H9 (cell line): ENCODE measurements around the gene SORCS2. TPM values are rescaled to one million over a fixed set of nuclear protein-coding genes. Genes with fewer than 3 reads are reported as not detected.

Source experiments
- DNase-seq: peaks from one replicate; pipeline ENCODE4 v3.0.0-alpha.2; 2017
- H2AFZ ChIP-seq: one replicate; pipeline ENCODE4 v1.6.1; 2013; ENCODE audit warnings: mild to moderate bottlenecking, low read length, control low read depth, moderate library complexity
- H2AK5ac ChIP-seq: 2 replicates; pipeline ENCODE4 v1.6.1; 2013; ENCODE audit warnings: low read length, control low read depth, mixed read lengths; ENCODE audit not compliant: insufficient read length
- H2BK120ac ChIP-seq: one replicate; pipeline ENCODE4 v1.6.1; 2013; ENCODE audit warnings: low read depth, mild to moderate bottlenecking, low read length, control low read depth, inconsistent platforms; ENCODE audit not compliant: poor library complexity, severe bottlenecking
- H2BK12ac ChIP-seq: 2 replicates; pipeline ENCODE4 v1.6.1; 2013; ENCODE audit warnings: low read length, control low read depth, mixed read lengths, low read depth; ENCODE audit not compliant: insufficient read length
- H2BK15ac ChIP-seq: 2 replicates; pipeline ENCODE4 v1.6.1; 2013; ENCODE audit warnings: low read depth, low read length, control low read depth
- H2BK20ac ChIP-seq: one replicate; pipeline ENCODE4 v1.6.1; 2013; ENCODE audit warnings: low read depth, mild to moderate bottlenecking, low read length, control low read depth, inconsistent platforms; ENCODE audit not compliant: poor library complexity, severe bottlenecking
- H2BK5ac ChIP-seq: 2 replicates; pipeline ENCODE4 v1.6.1; 2013; ENCODE audit warnings: low read length, control low read depth, mixed read lengths; ENCODE audit not compliant: insufficient read length
- H3K14ac ChIP-seq: 2 replicates; pipeline ENCODE4 v1.6.1; 2013; ENCODE audit warnings: low read length, control low read depth; ENCODE audit not compliant: insufficient read depth
- H3K18ac ChIP-seq: 2 replicates; pipeline ENCODE4 v1.6.1; 2013; ENCODE audit warnings: low read depth, mild to moderate bottlenecking, mixed read lengths, low read length, control low read depth; ENCODE audit not compliant: insufficient read length
- H3K23ac ChIP-seq: 2 replicates; pipeline ENCODE4 v1.6.1; 2013; ENCODE audit warnings: low read length, control low read depth, mixed read lengths, low read depth; ENCODE audit not compliant: insufficient read length
- H3K23me2 ChIP-seq: 2 replicates; pipeline ENCODE4 v1.6.1; 2013; ENCODE audit warnings: low read depth, mild to moderate bottlenecking, mixed read lengths, low read length, control low read depth; ENCODE audit not compliant: insufficient read length, poor library complexity, severe bottlenecking
- H3K27ac ChIP-seq: 2 replicates; pipeline ENCODE4 v1.5.1; 2013; ENCODE audit warnings: low read length, control low read depth, mixed read lengths, low read depth; ENCODE audit not compliant: insufficient read length
- H3K27me3 ChIP-seq: 2 replicates; pipeline ENCODE4 v1.6.1; 2013; ENCODE audit warnings: low read length, control low read depth, inconsistent platforms; ENCODE audit not compliant: insufficient read depth
- H3K4ac ChIP-seq: 2 replicates; pipeline ENCODE4 v1.6.1; 2013; ENCODE audit warnings: low read depth, mild to moderate bottlenecking, control low read depth, inconsistent platforms, low read length, moderate library complexity
- H3K4me1 ChIP-seq: 2 replicates; pipeline ENCODE4 v1.6.1; 2013; ENCODE audit warnings: low read length, control low read depth, inconsistent platforms; ENCODE audit not compliant: insufficient read depth
- H3K4me2 ChIP-seq: 2 replicates; pipeline ENCODE4 v1.6.1; 2013; ENCODE audit warnings: low read length, control low read depth, mixed read lengths; ENCODE audit not compliant: insufficient read length, insufficient read depth
- H3K56ac ChIP-seq: 2 replicates; pipeline ENCODE4 v1.6.1; 2013; ENCODE audit warnings: low read depth, mild to moderate bottlenecking, mixed read lengths, low read length, control low read depth; ENCODE audit not compliant: insufficient read length
- H3K79me1 ChIP-seq: 2 replicates; pipeline ENCODE4 v1.6.1; 2013; ENCODE audit warnings: low read depth, mild to moderate bottlenecking, moderate library complexity, low read length, control low read depth, inconsistent platforms; ENCODE audit not compliant: insufficient read depth, poor library complexity, severe bottlenecking
- H3K79me2 ChIP-seq: 2 replicates; pipeline ENCODE4 v1.6.1; 2013; ENCODE audit warnings: low read length, control low read depth, inconsistent platforms; ENCODE audit not compliant: insufficient read depth
- H3K9ac ChIP-seq: 2 replicates; pipeline ENCODE4 v1.6.1; 2013; ENCODE audit warnings: low read length, control low read depth, mixed read lengths; ENCODE audit not compliant: insufficient read length; ENCODE audit errors: extremely low read depth
- H3K9me3 ChIP-seq: one replicate; pipeline ENCODE4 v1.6.1; 2013; ENCODE audit warnings: low read depth, low read length, inconsistent platforms; ENCODE audit not compliant: control insufficient read depth
- H3T11ph ChIP-seq: one replicate; pipeline ENCODE4 v1.6.1; 2013; ENCODE audit warnings: mild to moderate bottlenecking, low read length, control low read depth, inconsistent platforms
- H4K20me1 ChIP-seq: one replicate; pipeline ENCODE4 v1.6.1; 2013; ENCODE audit not compliant: control insufficient read depth, insufficient read length, insufficient read depth
- H4K5ac ChIP-seq: 2 replicates; pipeline ENCODE4 v1.6.1; 2013; ENCODE audit warnings: low read depth, mild to moderate bottlenecking, mixed read lengths, low read length, control low read depth; ENCODE audit not compliant: insufficient read length
- H4K8ac ChIP-seq: replicated peaks from 2 replicates; pipeline ENCODE4 v1.6.1; 2013; ENCODE audit warnings: low read length, control low read depth, mixed read lengths, low read depth; ENCODE audit not compliant: insufficient read length
- H4K91ac ChIP-seq: 2 replicates; pipeline ENCODE4 v1.6.1; 2013; ENCODE audit warnings: low read depth, mild to moderate bottlenecking, moderate library complexity, mixed read lengths, low read length, control low read depth; ENCODE audit not compliant: insufficient read length
- H3K27ac Mint-ChIP-seq, 3 experiments: 2 replicates in 2 of 3; 3 replicates in 1 of 3; pipeline ENCODE4 v1.8.0; 2020 to 2021; ENCODE audit warnings: mixed read lengths in 3 of 3, mild to moderate bottlenecking in 1 of 3, moderate library complexity in 1 of 3
- H3K27me3 Mint-ChIP-seq: 2 replicates; pipeline ENCODE4 v1.8.0; 2021; ENCODE audit warnings: low read depth, mild to moderate bottlenecking, moderate library complexity, mixed read lengths
- H3K36me3 Mint-ChIP-seq, 3 experiments: 2 replicates in 2 of 3; 3 replicates in 1 of 3; pipeline ENCODE4 v1.8.0; 2020 to 2021; ENCODE audit warnings: low read depth in 3 of 3, mixed read lengths in 3 of 3; ENCODE audit not compliant: insufficient read depth in 1 of 3
- H3K4me1 Mint-ChIP-seq, 2 experiments: 2 replicates each; pipeline ENCODE4 v1.8.0; 2020; ENCODE audit warnings: mixed read lengths in 2 of 2
- H3K4me3 Mint-ChIP-seq, 2 experiments: 2 replicates in 1 of 2; 3 replicates in 1 of 2; pipeline ENCODE4 v1.8.0; 2020 to 2021; ENCODE audit warnings: mild to moderate bottlenecking in 2 of 2, mixed read lengths in 2 of 2, moderate library complexity in 1 of 2
- H3K9me3 Mint-ChIP-seq, 2 experiments: 2 replicates in 1 of 2; 3 replicates in 1 of 2; pipeline ENCODE4 v1.8.0; 2020; ENCODE audit warnings: mild to moderate bottlenecking in 2 of 2, mixed read lengths in 2 of 2, moderate library complexity in 1 of 2
- CTCF ChIP-seq: fragments of 200-600 bp; sonication (generic); conservative IDR thresholded peaks from 3 replicates; pipeline ENCODE4 v1.8.0; 2021; ENCODE audit warnings: antibody characterized with exemption, mild to moderate bottlenecking
- WGBS: extraction: QIAGEN DNeasy Blood & Tissue Kit; methylation state at CpG from one replicate; pipeline ENCODE4 v1.1.7; 2013; ENCODE audit warnings: missing lambda C conversion rate, low lambda C conversion rate, mixed read lengths; ENCODE audit not compliant: insufficient read length; ENCODE audit errors: extremely low coverage; 5-methylcytosine and 5-hydroxymethylcytosine counted together
- total RNA-seq: library from RNA; stranded (reverse); gene quantifications from 2 replicates; pipeline ENCODE4 v1.2.1, GENCODE V29; 2021

The SORCS2 gene
- total RNA-seq, 1 experiment from 2014 or later = 0.57 TPM

- Histone ChIP-seq H3T11ph (no peak overlapping the region), H4K8ac (no peak overlapping the region), H4K20me1 (no peaks in the 10 kb centered on the region), H2BK120ac (no peak overlapping the region), H3K9me3 (peaks cover 7% of the 10 kb centered on the region), H3K79me2 (no peaks in the 10 kb centered on the region), H2BK15ac (no peak overlapping the region), H2BK20ac (no peak overlapping the region), H3K4me2 (no peak overlapping the region), H2BK12ac (no peak overlapping the region), H3K4me1 (no peaks in the 10 kb centered on the region; the same call in 1 of the 2 replicates), H3K79me1 (no peaks in the 10 kb centered on the region), H3K23me2 (no peaks in the 10 kb centered on the region), H3K27me3 (no peaks in the 10 kb centered on the region), H2BK5ac (no peak overlapping the region), H3K9ac (no peak overlapping the region), H3K56ac (no peak overlapping the region), H3K23ac (no peak overlapping the region), H4K91ac (no peak overlapping the region), H2AK5ac (no peak overlapping the region), H3K4ac (no peak overlapping the region), H3K27ac (no peak overlapping the region), H4K5ac (no peak overlapping the region), H3K14ac (no peak overlapping the region), H2AFZ (no peak overlapping the region), H3K18ac (no peak overlapping the region)
- H3K27me3 Mint-ChIP-seq = peaks cover 11% of the 10 kb centered on the region
- no CpG with 5 or more reads among the region's 17 CpGs for WGBS
- no peak overlapping the region; a peak in 1 of 5 replicates for H3K4me3 Mint-ChIP-seq
- peaks cover 18 to 21% of the 10 kb centered on the region in 2 experiments for H3K4me1 Mint-ChIP-seq
- H3K9me3 Mint-ChIP-seq = peaks cover 4 to 17% of the 10 kb centered on the region in 2 experiments; a peak in 4 of 5 replicates
- DNase-seq = no peak
- peak overlapping the region in 2 of 3 experiments; percentile 91 to 98; a peak in 3 of 7 replicates for H3K27ac Mint-ChIP-seq
- H3K36me3 Mint-ChIP-seq = peaks cover 4 to 7% (median 5%) of the 10 kb centered on the region in 3 experiments; a peak in 4 of 7 replicates
- TF ChIP-seq CTCF = no peak
These were observed 438.4 kb downstream of the SORCS2 start for GRCh38 chr4:7630568-7631287.
